ENCODE results near the gene FIGNL2. TPM values are rescaled to one million over a fixed set of nuclear protein-coding genes. Genes with fewer than 3 reads are reported as not detected.
A peak's percentile ranks its signal among the peaks of the same experiment; 100 is the strongest.

FIGNL2 gene
- total and polyA plus RNA-seq, 2 of the 13 experiments (the other 11 are each of a cell fraction or from before 2014, with no cell fraction given): 0.82 to 1.00 TPM

- TF ChIP-seq MTERF4 (CRISPR knock-in tag; IDR thresholded peaks at IDR 0.05): no peak
- no peak for TF ChIP-seq MIER2 (CRISPR knock-in tag; IDR thresholded peaks at IDR 0.05)
- no peak for TF ChIP-seq ATRX (CRISPR knock-in tag; IDR thresholded peaks at IDR 0.05; ENCODE audit: borderline replicate concordance)
- TF ChIP-seq ZNF160 (CRISPR knock-in tag; IDR thresholded peaks at IDR 0.05): no peak
- TF ChIP-seq TFDP1 (CRISPR knock-in tag; IDR thresholded peaks at IDR 0.05; ENCODE audit: borderline replicate concordance): peak; percentile 22; the same call in 1 of the 2 replicates
- no peak for TF ChIP-seq PHB2 (IDR thresholded peaks at IDR 0.05; ENCODE audit: partially characterized antibody)
- peak; percentile 83 for TF ChIP-seq HNF4G (IDR thresholded peaks at IDR 0.05; ENCODE audit: borderline replicate concordance, low read depth, low read length)
- TF ChIP-seq HNF4G (CRISPR knock-in tag; IDR thresholded peaks at IDR 0.05; ENCODE audit: borderline replicate concordance, low read depth): peak; percentile 44; the same call in 1 of the 2 replicates
- no peak for TF ChIP-seq ZNF460 (CRISPR knock-in tag; IDR thresholded peaks at IDR 0.05; ENCODE audit: borderline replicate concordance)
- no peak for TF ChIP-seq ZNF761 (CRISPR knock-in tag; conservative IDR thresholded peaks at IDR 0.05)
- TF ChIP-seq ZBTB26 (CRISPR knock-in tag; IDR thresholded peaks at IDR 0.05; ENCODE audit: borderline replicate concordance): no peak
- TF ChIP-seq SNAPC2 (CRISPR knock-in tag; IDR thresholded peaks at IDR 0.05): no peak
- 0 out of 4 replicates have a peak, but pooled peaks of 1 of the 2 experiments have one; percentile 16 for TF ChIP-seq HMGXB4 (CRISPR knock-in tag; IDR thresholded peaks at IDR 0.05; ENCODE audit: borderline replicate concordance in 1 of 2, low read depth in 1 of 2)
- TF ChIP-seq ZNF644 (CRISPR knock-in tag; IDR thresholded peaks at IDR 0.05; ENCODE audit: low read depth): no peak
- TF ChIP-seq MXD4 (CRISPR knock-in tag; IDR thresholded peaks at IDR 0.05): no peak
- no peak for TF ChIP-seq NFIB (CRISPR knock-in tag; IDR thresholded peaks at IDR 0.05; ENCODE audit: borderline replicate concordance)
These were observed 15.7 kb upstream of the FIGNL2 start (continued) for GRCh38 chr12:51863933-51864832.

Measured in HepG2 (cell line).